HG03135 (cell line): ENCODE results near the gene IVNS1ABP.
"Not testable (repeated sequence)": the region's sequence is repeated elsewhere in the genome, so short reads cannot be mapped to it uniquely, and the experiment has no call there.

ENCODE experiments used
- ATAC-seq: cut with Tn5 transposase; IDR thresholded peaks from one replicate; pipeline ENCODE4 v1.9.1; 2021; ENCODE audit warnings: mild to moderate bottlenecking, moderate library complexity; ENCODE audit not compliant: unreplicated experiment

The IVNS1ABP gene

GRCh38 chr1:185258676-185259075, 58.4 kb downstream of the IVNS1ABP start:
- no peak for ATAC-seq

DNA sequence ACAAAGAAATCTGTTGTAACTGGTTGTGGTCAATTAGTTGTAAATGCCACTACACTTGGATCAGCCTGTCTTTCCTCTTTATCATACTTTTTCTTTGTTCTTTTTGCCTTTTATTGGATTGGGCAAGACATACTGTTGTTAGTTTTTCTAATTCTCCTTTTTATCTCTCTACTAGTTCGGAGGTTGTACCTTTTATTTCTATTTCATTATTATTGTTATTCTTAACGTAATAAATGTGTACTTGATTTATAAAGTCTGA, 59.2 kb downstream of the IVNS1ABP start:
- ATAC-seq: no peak

DNA sequence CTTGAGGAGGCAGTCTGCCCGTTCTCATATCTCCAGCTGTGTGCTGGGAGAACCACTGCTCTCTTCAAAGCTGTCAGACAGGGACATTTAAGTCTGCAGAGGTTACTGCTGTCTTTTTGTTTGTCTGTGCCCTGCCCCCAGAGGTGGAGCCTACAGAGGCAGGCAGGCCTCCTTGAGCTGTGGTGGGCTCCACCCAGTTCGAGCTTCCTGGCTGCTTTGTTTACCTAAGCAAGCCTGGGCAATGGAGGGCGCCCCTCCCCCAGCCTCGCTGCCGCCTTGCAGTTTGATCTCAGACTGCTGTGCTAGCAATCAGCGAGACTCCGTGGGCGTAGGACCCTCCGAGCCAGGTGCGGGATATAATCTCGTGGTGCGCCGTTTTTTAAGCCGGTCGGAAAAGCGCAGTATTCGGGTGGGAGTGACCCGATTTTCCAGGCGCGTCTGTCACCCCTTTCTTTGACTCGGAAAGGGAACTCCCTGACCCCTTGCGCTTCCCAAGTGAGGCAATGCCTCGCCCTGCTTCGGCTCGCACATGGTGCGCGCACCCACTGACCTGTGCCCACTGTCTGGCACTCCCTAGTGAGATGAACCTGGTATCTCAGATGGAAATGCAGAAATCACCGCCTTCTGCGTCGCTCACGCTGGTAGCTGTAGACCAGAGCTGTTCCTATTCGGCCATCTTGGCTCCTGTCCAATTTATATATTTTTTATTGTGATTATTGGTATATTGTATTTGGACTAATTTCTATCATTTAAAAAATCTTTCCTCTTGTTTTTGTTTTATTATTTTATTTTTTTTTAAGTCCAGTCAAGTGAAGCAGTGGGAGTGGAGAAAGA, 59.7 kb downstream of the IVNS1ABP start:
- ATAC-seq: not testable (repeated sequence)

- ATAC-seq: not testable (repeated sequence)
These were observed 61.4 kb downstream of the IVNS1ABP start for GRCh38 chr1:185255595-185255994.

GRCh38 chr1:185252404-185252803, 64.6 kb downstream of the IVNS1ABP start:
- ATAC-seq: not testable (repeated sequence)

DNA sequence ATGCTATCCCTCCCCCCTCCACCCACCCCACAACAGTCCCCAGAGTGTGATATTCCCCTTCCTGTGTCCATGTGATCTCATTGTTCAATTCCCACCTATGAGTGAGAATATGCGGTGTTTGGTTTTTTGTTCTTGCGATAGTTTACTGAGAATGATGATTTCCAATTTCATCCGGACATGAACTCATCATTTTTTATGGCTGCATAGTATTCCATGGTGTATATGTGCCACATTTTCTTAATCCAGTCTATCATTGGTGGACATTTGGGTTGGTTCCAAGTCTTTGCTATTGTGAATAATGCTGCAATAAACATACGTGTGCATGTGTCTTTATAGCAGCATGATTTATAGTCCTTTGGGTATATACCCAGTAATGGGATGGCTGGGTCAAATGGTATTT, 65.1 kb downstream of the IVNS1ABP start:
- ATAC-seq: not testable (repeated sequence)

- ATAC-seq: no peak
These were observed 67.0 kb downstream of the IVNS1ABP start for GRCh38 chr1:185250063-185250462.

DNA sequence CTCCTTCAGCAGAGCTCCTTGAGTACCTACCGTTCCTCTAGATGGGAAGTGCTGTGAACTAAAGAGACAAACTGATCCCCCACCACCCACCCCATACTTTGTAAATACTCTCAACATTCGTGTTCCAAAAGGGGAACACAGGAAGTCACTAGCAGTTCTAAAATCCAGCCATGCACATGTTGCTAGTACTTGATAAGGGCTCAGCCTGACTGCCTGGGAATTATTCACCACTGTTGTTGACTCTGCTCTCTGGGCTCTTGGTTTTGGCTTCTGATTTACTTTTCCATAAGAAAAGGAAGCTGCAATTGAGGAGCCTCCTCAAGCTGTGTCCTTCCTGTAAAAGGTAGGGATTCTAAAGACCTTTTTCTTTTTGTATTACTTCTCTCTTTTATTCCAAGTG, 67.5 kb downstream of the IVNS1ABP start:
- ATAC-seq: no peak
